OCI-LY1 (cell line): ENCODE measurements around the gene ANKLE2.

ENCODE experiments used
- EZH2 ChIP-seq: fragments of 200-600 bp; sonication (generic), shearing (Covaris generic); IDR thresholded peaks from 2 replicates; pipeline ENCODE4 v1.8.0; 2017; ENCODE audit warnings: borderline replicate concordance, mixed run types, mild to moderate bottlenecking, antibody characterized with exemption, low read length, moderate library complexity, mixed read lengths
- TF ChIP-seq, protein P1 (sequence below): fragments of 200-600 bp; sonication (generic), shearing (Covaris generic); IDR thresholded peaks from 2 replicates; pipeline ENCODE4 v1.5.1; 2017; ENCODE audit warnings: mild to moderate bottlenecking, antibody characterized with exemption, low read length, moderate library complexity, mixed read lengths

DNA sequence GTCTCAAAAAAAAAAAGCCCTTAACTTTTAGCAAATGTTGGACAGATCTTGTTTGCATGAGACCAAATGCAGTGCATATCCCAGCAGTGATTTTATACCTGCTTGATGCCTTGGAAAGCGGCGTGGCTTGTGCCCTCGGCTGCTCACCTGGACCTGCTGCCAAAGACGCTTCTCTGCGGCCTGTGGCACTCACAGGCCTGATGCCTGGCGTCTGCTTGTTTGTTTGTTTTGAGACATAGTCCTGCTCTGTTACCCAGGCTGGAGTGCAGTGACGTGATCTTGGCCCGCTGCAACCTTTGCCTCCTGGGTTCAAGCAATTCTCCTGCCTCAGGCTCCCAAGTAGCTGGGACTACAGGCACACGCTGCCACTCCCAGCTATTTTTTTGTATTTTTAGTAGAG is 45.8 kb downstream of the ANKLE2 start:
- TF ChIP-seq, protein P1, sequence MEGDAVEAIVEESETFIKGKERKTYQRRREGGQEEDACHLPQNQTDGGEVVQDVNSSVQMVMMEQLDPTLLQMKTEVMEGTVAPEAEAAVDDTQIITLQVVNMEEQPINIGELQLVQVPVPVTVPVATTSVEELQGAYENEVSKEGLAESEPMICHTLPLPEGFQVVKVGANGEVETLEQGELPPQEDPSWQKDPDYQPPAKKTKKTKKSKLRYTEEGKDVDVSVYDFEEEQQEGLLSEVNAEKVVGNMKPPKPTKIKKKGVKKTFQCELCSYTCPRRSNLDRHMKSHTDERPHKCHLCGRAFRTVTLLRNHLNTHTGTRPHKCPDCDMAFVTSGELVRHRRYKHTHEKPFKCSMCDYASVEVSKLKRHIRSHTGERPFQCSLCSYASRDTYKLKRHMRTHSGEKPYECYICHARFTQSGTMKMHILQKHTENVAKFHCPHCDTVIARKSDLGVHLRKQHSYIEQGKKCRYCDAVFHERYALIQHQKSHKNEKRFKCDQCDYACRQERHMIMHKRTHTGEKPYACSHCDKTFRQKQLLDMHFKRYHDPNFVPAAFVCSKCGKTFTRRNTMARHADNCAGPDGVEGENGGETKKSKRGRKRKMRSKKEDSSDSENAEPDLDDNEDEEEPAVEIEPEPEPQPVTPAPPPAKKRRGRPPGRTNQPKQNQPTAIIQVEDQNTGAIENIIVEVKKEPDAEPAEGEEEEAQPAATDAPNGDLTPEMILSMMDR, result no peak
- no peak for TF ChIP-seq EZH2
